Effector CD4-positive, alpha-beta T cell (primary cell): ENCODE data around the gene HRH3.

Source experiments
- DNase-seq: peaks from one replicate; pipeline ENCODE4 v3.0.0-alpha.2; 2020

HRH3 gene

DNA sequence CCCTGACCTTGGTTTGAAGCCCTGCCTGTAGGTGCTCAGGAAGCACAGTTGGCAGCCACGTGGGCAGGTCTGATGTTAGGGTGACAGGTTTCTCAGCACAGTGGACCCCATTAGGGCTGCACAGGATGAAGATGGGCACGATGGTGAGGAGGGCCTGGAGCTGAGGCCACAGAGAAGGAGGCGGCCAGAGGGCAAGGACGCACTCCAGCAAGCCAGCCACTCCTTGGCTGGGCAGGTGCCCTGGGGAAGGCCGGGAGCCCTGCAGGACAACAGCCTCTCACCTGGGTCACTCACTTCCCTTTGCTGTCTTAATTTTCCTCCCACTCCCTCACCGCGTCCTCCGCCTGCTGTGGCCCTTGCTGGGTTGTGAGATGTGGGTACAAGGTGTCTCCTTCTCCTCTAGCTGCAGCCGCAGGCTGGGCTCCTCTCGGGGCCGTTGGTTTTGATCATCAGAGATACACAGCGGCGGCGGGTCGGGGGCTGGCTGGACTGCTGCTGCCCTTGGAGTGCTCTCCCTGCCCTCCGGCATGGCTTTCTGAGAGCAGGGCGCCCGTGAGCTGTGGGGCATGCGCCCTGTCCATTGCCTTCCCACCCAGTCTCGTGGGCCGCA, 23.9 kb upstream of the HRH3 start:
- DNase-seq = no peak

DNA sequence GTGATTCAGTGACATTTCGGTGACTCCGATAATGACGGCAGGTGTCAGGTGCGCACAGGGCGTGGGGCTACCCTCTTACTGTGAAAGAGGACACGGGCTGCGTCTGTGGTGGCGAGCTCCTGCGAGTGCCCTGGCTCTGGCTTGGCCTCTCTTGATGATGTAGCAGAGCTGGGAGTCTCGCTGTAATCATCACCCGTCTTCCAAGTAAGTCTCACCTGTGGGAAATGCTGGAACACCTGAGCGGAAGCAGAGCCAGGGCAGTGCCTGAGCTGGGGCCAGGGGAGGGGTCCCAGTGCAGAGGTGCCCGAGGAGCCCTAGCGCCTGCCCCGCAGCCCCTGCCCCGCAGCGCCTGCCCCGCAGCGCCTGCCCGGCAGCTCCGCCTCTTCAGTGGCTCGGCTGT, 23.0 kb upstream of the HRH3 start:
- DNase-seq = no peak

- no peak for DNase-seq
Measured at GRCh38 chr20:62242176-62242575, 22.1 kb upstream of the HRH3 start.

DNA sequence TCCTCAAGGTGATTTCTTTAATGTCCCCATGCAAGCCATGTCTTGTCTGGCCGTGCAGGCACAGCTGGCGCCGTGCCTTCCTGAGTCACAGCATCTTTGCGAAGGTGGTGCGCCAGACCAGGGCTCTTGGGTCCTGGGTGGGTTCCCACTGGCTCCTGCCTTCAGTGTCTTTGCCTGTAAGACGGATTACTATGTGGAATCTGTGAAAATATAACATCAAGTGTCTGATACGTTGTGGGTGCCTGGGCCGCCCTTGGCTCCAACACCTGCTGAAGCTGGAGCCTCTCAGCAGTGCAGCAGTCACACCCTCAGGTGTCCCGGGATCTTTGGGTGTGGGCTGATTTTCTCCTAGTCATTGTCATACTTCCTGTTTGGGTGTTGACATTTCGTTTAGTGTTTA, 21.4 kb upstream of the HRH3 start:
- no peak for DNase-seq

GRCh38 chr20:62240020-62240685, 20.1 kb upstream of the HRH3 start:
- no peak for DNase-seq

DNA sequence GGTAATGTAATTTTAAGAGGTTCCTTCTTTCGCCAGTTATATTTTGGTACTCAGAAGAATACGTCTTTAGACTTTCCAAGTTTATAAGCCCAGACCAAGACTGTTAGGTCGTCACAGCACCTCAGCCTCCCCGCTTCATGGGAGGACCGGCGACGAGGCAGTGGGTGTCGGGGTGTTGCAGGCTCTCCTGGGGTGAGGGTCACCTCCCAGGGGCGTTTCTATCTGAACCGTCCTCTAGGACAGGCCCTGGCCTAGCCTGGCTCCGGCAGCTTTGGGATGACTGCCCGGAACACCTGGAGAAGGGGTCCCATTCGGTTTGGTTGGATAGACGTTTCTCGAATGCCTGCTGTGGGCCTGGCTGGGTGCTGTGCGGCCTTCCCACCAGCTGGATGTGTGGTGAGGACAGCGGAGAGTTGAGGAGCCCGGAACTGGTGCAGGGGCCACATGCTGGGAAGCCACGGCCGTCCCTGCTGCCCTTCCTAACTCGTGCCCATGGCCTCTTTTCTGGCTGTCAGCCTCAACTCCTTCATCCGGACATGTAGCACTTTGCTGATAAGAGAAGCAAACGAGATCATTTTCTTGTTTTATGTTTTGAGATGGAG, 19.3 kb upstream of the HRH3 start:
- DNase-seq = no peak

GRCh38 chr20:62238569-62239277, 18.6 kb upstream of the HRH3 start:
- DNase-seq = no peak

GRCh38 chr20:62237801-62238568, 17.9 kb upstream of the HRH3 start, which contains the start of gene OSBPL2:
Gene OSBPL2, plus strand, starts transcription at chr20:62238521. Its CDS starts 17,664 bp downstream, at chr20:62256185.
- DNase-seq = peak; percentile 100

GRCh38 chr20:62237514-62237800, 17.4 kb upstream of the HRH3 start:
- DNase-seq = no peak

DNA sequence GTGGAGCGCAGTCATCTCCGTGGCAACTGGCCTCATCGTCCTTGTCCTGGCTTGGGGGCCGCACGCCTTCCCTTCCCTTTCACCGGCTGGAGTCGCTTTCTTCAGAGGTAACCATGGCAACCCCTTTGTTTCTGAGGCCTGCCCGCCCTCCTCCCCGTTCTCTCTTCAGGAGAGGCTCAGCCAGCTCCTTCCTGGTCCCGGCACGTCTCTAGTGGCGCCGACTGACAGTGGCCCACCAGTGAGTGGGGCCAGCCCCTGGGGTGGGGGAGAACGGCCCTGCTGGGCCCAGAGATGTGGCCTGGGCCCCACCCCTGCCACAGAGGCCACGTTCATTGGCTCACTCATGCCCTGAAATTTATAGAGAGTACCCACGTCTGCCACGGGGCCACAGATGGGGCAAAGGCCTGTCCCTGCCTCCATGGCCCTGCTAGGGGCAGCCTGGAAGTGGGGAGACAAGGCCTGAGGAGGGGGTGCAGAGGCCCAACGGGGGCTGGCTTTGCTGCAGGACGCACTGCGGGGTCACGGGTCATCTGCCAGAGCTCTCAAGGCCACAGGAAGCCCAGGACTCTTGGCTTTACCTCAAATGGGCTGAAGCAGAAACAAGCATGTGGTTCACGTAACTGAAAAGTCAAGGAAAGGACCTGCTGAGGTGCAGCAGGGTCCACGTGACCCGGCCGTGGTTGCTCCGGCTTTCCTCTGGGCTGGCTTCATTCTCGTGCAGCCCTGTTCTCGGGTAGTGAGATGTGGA, 16.9 kb upstream of the HRH3 start:
- no peak for DNase-seq

- DNase-seq = no peak
Measured at GRCh38 chr20:62236200-62236599, 16.1 kb upstream of the HRH3 start.

GRCh38 chr20:62235777-62236157, 15.7 kb upstream of the HRH3 start:
- no peak for DNase-seq

DNA sequence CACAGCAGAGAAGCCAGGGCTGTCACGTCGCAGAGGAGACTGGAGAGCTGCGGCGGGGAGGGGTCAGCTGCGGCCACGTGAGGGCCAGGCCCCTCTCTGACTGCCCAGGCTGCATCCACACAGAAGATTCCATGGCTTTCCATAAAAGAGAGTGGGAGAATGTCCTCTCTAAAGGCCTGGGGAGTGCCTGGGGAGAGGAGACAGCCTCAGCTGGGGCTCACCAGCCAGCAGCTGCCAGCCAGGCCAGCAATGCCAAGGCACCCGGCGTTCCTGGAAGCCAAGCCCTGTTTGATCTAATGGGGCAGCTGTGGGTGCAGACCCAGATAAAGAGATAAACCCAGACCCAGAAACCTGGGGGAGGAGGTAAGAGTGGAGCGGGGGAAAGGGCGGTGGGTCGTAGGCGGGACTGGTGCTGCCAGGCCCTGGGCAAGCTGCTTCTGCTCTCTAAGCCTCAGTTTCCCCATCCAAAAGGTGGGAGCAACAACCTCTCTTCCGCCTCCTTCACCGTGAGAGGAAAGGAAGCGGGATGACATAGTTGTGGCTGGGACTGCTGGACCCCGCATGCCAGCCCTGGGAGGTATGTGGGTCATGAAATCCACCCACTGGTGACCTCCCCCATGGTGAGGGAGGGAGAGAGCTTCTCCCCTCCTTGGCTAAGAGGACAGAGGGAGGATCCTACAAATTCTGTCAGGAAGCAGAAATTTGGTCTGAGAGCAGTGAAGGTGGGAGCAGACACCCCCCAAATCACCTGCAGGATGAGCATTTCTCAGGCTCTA, 15.1 kb upstream of the HRH3 start:
- no peak for DNase-seq

DNA sequence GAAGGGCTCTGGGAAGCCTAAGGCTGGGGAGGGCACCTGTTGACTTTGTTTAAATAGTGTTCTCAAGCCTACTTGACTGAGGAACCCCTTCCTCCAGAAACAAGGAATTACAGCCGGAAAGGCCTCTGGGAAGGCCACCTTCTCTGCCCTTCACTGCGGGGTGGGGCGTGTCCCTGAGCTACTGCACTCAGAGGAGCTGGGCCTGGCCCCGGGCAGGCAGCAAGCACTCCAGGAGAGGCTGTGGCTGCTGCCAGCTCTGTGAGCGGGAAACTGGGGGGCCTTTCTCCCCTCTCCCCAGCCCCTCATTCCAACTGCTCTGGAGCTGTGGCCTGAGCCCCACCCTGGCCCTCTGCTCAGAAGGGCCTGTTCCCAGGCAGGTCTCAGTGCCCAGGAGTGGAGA, 14.3 kb upstream of the HRH3 start:
- no peak for DNase-seq

DNA sequence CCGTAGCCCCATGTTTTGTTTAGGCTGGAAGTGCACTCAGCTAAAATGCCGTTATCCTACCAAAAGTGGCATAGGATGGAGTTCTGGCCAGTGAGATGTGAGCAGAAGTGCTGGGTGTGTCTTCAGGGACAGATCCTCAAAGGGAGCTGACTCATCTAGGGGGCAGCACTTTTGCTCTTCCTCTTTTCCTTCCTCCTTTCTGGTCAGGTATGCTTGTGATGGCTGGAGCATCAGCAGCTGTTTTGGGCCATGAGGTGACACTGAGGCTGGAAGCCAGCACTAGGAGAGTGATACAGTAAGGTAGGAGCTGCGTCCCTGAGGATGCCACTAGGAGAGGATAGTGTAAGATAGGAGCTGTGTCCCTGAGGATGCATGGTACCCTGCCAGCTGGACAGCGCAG, 13.6 kb upstream of the HRH3 start:
- no peak for DNase-seq

DNA sequence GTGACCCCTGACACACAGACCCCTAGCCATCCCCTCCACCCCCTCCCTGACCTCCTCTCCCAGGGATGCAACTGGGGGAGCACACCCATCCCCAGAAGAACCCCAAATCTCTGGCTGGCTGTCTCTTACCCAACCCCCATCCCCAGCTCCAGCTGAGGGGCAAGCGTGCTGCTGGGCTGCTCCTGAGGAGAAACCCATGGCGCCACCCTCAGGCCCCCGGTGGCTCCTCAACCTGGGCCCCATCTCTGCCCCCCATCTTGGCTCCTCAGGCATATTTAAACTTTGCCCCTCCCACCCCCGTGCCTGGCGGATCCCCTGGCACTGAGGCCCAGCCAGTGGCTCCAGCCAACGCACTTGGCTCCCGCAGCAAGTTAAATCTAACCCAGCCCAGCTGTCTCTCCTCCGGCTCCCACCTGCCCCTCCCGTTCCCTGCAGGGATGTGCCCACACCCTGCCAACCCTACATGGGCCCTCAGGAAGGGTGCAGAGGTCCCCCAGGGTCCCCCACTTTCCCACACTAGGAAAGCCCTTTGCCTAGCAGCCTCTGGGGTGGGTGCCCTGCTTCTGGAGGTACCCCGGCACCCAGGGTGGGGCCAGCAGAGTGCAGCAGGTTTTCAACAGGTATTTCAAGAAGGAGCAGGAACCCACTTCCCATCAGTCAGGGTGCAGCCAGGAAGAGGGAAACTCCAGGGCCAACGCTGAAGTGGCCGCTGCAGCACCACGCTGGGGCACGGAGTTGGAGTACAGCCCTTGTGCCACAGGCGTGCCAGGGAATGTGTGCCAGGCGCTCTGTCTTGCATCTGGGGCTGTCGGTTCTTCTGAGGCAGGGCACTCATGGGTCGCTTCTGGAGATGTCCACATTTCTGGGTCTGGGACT, 12.9 kb upstream of the HRH3 start:
- DNase-seq = no peak

- DNase-seq = no peak
Measured at GRCh38 chr20:62232194-62232593, 12.1 kb upstream of the HRH3 start.

GRCh38 chr20:62231292-62231691, 11.2 kb upstream of the HRH3 start:
- DNase-seq = no peak

DNA sequence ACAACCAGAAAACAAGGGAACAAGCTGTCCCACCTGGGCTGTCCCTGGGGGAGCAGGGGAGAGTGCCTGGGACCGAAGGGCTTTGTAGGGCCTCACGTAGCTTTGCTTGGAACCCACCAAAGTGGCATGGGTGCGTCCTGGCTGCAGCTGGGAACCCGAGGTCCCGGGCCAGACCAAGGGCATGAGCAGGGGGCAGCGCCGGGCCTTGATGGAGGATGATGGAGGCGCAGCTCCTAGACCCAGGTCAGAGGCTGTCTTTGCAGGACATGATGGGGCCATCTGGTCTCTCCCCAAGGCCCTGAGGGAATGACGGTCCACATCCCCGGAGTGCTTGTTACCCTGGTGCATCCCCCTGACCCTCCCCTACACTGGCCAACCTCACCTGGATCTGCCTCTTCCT, 10.6 kb upstream of the HRH3 start:
- no peak for DNase-seq

GRCh38 chr20:62230276-62230675, 10.2 kb upstream of the HRH3 start:
- no peak for DNase-seq

GRCh38 chr20:62229667-62230066, 9.6 kb upstream of the HRH3 start:
- DNase-seq = no peak
